Fibroblast of pulmonary artery (primary cell): Measurements from ENCODE around the gene NRAS.

ENCODE experiments used
- DNase-seq: peaks from one replicate; pipeline ENCODE4 v3.0.0-alpha.2; 2010; ENCODE audit warnings: low read depth
- H3K4me3 ChIP-seq: replicated peaks from 2 replicates; pipeline ENCODE4 v1.5.1; 2011; ENCODE audit warnings: low read depth, mild to moderate bottlenecking, control low read depth, low read length, moderate library complexity
- TF ChIP-seq, protein P1 (sequence below): IDR thresholded peaks from 2 replicates; pipeline ENCODE4 v1.5.1; 2011; ENCODE audit warnings: mild to moderate bottlenecking, control low read depth, low read length, inconsistent platforms; ENCODE audit errors: missing control alignments

The NRAS gene

DNA sequence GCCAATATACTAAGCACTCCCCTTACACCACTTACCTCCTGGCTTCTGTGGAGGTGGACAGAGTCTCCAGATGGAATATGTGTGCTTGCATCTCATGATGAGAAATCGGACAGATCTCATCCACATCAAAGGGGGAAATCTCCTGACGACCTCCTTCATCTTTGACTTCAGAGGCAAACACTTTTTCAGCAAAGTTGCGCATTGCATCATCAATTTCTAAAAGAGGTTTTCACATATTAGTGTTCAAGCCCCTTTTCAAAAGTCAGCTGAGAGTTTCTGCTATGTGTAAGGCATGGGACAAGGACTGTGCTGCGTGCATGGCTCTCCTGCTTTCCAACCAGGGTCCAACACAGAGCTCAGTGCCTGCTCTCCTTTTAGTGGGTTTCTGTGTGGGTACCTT lies 28.0 kb downstream of the NRAS start:
- TF ChIP-seq, protein P1, sequence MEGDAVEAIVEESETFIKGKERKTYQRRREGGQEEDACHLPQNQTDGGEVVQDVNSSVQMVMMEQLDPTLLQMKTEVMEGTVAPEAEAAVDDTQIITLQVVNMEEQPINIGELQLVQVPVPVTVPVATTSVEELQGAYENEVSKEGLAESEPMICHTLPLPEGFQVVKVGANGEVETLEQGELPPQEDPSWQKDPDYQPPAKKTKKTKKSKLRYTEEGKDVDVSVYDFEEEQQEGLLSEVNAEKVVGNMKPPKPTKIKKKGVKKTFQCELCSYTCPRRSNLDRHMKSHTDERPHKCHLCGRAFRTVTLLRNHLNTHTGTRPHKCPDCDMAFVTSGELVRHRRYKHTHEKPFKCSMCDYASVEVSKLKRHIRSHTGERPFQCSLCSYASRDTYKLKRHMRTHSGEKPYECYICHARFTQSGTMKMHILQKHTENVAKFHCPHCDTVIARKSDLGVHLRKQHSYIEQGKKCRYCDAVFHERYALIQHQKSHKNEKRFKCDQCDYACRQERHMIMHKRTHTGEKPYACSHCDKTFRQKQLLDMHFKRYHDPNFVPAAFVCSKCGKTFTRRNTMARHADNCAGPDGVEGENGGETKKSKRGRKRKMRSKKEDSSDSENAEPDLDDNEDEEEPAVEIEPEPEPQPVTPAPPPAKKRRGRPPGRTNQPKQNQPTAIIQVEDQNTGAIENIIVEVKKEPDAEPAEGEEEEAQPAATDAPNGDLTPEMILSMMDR: no peak
- no peak overlapping the region for H3K4me3 ChIP-seq
- DNase-seq: no peak

- DNase-seq: no peak
- TF ChIP-seq, protein P1: no peak
- no peak overlapping the region for H3K4me3 ChIP-seq
Observed at GRCh38 chr1:114685851-114686250, 30.7 kb downstream of the NRAS start.

DNA sequence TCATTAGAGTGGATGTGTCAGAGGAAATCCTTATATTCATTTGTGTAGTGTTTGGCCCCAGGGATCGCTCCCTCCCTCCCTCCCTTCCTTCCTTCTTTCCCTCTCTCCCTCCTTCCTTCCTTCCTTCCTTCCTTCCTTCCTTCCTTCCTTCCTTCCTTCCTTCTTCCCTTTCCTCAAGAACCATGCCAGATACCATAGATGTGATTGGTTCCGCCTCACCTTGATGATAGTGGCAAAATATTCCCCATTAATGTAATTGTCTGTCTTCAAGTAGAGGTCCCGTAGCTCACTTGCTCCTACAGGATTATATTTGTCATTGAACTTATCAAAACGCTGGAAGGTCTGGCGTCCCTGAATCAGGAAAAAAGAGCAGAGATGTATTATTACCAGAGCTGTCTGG lies 38.9 kb downstream of the NRAS start:
- DNase-seq: no peak
- TF ChIP-seq, protein P1: no peak
- no peak overlapping the region for H3K4me3 ChIP-seq

DNA sequence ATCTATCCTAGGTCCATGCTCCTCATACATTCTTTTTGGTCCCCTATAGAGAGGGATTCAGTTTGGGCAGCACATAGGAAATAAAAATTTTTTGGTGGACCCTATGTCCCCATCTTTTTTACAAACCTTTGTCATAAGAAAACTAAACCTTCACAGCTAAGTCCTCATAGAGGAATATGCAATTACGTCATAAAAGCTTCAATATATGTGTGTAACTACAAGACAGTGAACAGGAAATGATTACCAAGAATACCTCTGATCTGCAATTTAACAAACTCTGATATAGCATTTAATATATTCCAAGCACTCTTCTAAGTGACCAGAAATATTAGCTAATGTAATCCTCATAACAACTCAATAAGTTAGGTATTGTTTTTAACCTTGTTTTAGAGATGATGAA lies 40.5 kb downstream of the NRAS start:
- no peak overlapping the region for H3K4me3 ChIP-seq
- DNase-seq: no peak
- TF ChIP-seq, protein P1: no peak

GRCh38 chr1:114671939-114672275 lies 44.7 kb downstream of the NRAS start:
- no peak for DNase-seq
- no peak overlapping the region for H3K4me3 ChIP-seq
- TF ChIP-seq, protein P1: no peak

DNA sequence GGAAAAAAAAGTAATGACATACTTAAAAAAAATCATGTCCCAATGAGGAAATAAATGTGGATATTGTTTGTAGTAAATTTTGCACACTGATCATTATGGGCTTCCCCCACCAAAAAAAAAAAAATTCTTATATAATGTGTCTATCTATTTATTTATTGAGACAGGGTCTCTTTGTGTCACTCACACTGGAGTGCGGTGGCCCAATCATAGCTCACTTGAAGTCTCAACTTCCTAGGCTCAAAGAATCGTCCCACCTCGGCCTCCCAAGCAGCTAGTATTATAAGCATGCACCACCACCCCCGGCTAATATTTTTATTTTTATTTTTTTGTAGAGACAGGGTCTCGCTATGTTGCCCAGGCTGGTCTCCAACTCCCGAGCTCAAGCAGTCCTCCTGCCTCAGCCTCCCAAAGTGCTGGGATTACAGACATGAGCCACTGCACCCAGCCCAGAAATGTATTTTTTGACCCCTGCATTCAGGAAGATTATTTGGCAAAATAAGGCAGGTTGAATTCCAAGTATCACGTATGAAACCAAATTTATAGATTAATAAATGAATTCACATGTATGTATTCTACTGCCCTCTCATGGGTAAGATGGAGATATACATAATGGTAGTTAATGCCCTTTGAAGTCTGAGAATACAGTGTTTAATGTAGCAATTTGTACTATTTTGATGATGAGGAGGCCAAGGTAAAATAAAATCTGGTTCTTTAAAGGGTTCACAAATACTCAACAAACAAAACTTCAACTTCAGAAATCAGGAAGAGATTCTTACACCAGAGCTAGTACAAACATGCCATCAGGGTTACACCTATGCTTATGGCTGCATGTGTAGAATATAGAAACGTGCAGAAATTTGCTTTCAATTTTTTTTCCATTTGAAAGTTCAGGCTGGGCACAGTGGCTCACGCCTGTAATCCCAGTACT lies 45.3 kb downstream of the NRAS start:
- no peak overlapping the region for H3K4me3 ChIP-seq
- TF ChIP-seq, protein P1: peak; percentile 40
- DNase-seq: peak; percentile 31
